OCI-LY3 (cell line): ENCODE results near the gene DLG1.

ENCODE experiments used
- CTCF ChIP-seq: fragments of 200-600, 300-600 bp; sonication (generic); IDR thresholded peaks from 2 replicates; pipeline ENCODE4 v1.5.1; 2014; ENCODE audit warnings: antibody characterized with exemption, low read length, low read depth
- EZH2phosphoT487 ChIP-seq: fragments of 200-600 bp; shearing (Covaris generic); IDR thresholded peaks from 2 replicates; pipeline ENCODE4 v1.6.1; 2018; ENCODE audit warnings: antibody characterized with exemption, mixed run types, low read depth

DNA sequence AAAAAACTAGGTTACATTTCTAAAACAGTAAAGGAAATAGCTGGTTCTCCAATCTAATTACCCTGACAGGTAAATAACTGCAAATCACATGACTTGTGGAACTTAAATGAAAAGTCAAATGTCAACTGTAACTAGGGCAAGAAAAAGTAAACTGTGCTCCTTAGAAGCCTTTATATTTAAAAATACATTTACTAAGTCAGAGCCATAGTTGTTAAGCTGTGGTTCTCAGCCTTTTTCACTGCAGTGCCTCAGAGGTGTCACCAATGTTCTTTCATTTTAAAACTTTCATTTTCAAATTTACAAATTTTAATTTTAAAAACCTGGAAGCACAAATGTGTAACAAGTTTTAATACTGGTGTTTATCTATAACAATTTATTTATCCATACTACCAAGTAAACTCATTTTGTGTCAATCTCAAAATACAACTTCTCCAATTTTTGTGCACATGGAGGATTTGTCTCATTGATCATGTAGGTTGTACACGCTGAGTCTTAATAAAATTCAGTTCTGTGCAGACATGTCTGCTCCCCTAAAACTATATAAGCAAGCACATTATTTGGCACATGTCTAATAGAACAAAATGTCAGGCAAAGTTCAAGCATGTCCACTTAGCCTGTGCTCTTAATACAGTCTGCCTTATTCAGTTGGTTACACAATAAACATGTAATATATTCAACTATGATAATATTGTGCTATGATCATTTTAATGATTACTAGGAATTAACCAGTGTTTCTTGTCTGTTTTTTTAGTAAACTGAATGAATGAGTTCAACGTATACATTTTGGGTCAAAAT lies 70.4 kb downstream of the DLG1 start:
- TF ChIP-seq CTCF (no peak), EZH2phosphoT487 (no peak)
